ENCODE measurements around the gene CCDC187. TPM values are rescaled to one million over a fixed set of nuclear protein-coding genes. Genes with fewer than 3 reads are reported as not detected.

Gene CCDC187
- total and polyA plus RNA-seq, 2 of the 8 experiments (the other 6 are each of a cell fraction or from before 2014, with no cell fraction given), result 0.02 TPM; not detected in 1

DNA sequence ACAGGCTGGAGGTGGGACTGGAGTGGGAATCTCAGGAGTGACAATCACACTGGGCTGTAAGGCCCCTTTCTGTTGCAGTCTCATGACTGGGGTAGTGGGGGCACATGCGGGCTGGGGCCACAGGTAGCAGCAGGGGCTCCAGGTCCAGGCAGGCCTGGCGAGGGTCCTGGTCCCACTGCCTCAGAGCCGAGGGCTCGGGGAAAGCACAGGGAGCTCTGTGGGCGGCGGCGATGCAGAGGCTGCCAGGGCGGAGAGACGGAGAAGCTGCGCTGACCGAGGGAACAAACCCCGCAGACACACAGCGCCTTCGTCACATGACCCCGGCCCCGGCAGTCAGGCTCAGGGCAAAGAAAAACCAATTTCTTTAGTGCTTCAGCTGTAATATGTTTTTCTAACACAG lies 93.6 kb downstream of the CCDC187 start:
- WGBS, 2 experiments (ENCODE audit: extremely low coverage in 1 of 2, insufficient coverage in 1 of 2, insufficient read length in 1 of 2, insufficient replicate concordance in 2 of 2, low coverage in 1 of 2, low lambda C conversion rate in 2 of 2, missing lambda C conversion rate in 1 of 2), result 88% methylated on average over 16 of the region's 16 CpGs; no CpG with 5 or more reads in 1 of the 2 experiments
- H3K4me2 ChIP-seq (ENCODE audit: insufficient read depth in 1 of 2, low read depth in 2 of 2, low read length in 2 of 2), result no peak overlapping the region
- H2BK15ac ChIP-seq (ENCODE audit: low read length), result no peak overlapping the region
- H2BK120ac ChIP-seq (replicated peaks; ENCODE audit: low read depth, low read length), result no peak overlapping the region
- H2AK5ac ChIP-seq (ENCODE audit: low read depth, low read length), result no peak overlapping the region
- POLR2A ChIA-PET (ENCODE audit: partially characterized antibody), result interaction anchor here (0.8 to 1.4 kb wide), 2 partner anchors 14 to 32 kb away, joined by 4 read pairs; no protein-coding TSS in a partner anchor
- H3K4me3 ChIP-seq (ENCODE audit: extremely low read depth in 1 of 4, insufficient read depth in 2 of 4, low read depth in 3 of 4, low read length in 4 of 4), result no peak overlapping the region
- H3K9ac ChIP-seq (replicated peaks in 1 of 4; ENCODE audit: extremely low read depth in 1 of 4, low read depth in 3 of 4, low read length in 3 of 4), result no peak overlapping the region
- CTCF ChIA-PET (ENCODE audit: partially characterized antibody), result interaction anchor here (0.7 to 2.5 kb wide), 12 partner anchors 7 to 243 kb away, joined by 3 to 11 read pairs (median 4); no protein-coding TSS in a partner anchor
- no peaks in the 10 kb centered on the region; the same call in 1 of the 2 replicates for H3K23me2 ChIP-seq (ENCODE audit: low read depth, low read length)
- peaks cover 16 to 30% of the 10 kb centered on the region in 2 experiments for H4K20me1 ChIP-seq (replicated peaks in 1 of 2; ENCODE audit: control insufficient read depth in 1 of 2, insufficient read depth in 2 of 2, low read length in 2 of 2)
- H3K79me2 ChIP-seq (ENCODE audit: control insufficient read depth in 1 of 2, insufficient read depth in 2 of 2, low read length in 2 of 2), result no peaks in the 10 kb centered on the region
- peaks cover 4% of the 10 kb centered on the region; the same call in 1 of the 2 replicates for H3K79me1 ChIP-seq (ENCODE audit: low read depth, low read length)
- H3K4me1 ChIP-seq (replicated peaks in 1 of 4; ENCODE audit: control insufficient read depth in 3 of 4, insufficient read depth in 4 of 4, low read length in 3 of 4), result peaks cover 1 to 4% (median 4%) of the 10 kb centered on the region in 4 experiments; a peak in 6 of 7 replicates
- H3K56ac ChIP-seq (replicated peaks; ENCODE audit: insufficient read length, low read depth, low read length), result no peak overlapping the region
- no peak overlapping the region for H4K5ac ChIP-seq (ENCODE audit: insufficient read length, low read depth, low read length)
- no peak overlapping the region for H2BK5ac ChIP-seq (ENCODE audit: low read depth, low read length)
- H3K9me3 ChIP-seq (ENCODE audit: insufficient read depth in 2 of 2, low read depth in 1 of 2, low read length in 1 of 2), result peaks cover 0 to 4% of the 10 kb centered on the region in 2 experiments; a peak in 1 of 4 replicates
- no peak overlapping the region for H3K23ac ChIP-seq (ENCODE audit: insufficient read length)
- H3K36me3 ChIP-seq (ENCODE audit: control insufficient read depth in 2 of 4, insufficient read depth in 4 of 4, low read length in 3 of 4), result peaks cover 2 to 23% (median 15%) of the 10 kb centered on the region in 4 experiments; a peak in 7 of 8 replicates
- H2BK12ac ChIP-seq (ENCODE audit: low read depth, low read length), result no peak overlapping the region
- DNase-seq (ENCODE audit: low read depth in 1 of 2, low spot score in 2 of 2) (no peak), FAIRE-seq (no peak)
- no peak overlapping the region for H2BK20ac ChIP-seq (ENCODE audit: low read length)
- peaks cover 0 to 10% (median 8%) of the 10 kb centered on the region in 4 experiments; a peak in 6 of 7 replicates for H3K27me3 ChIP-seq (replicated peaks in 1 of 4; ENCODE audit: control insufficient read depth in 3 of 4, extremely low read depth in 1 of 4, insufficient read depth in 3 of 4, low read length in 3 of 4)
- no peak overlapping the region for H3K18ac ChIP-seq (ENCODE audit: extremely low read depth, low read length)
- no peak overlapping the region for H4K91ac ChIP-seq (replicated peaks; ENCODE audit: insufficient read length, low read length)
- no peak overlapping the region for H4K8ac ChIP-seq (ENCODE audit: extremely low read depth, insufficient read depth, low read length)
- H2AFZ ChIP-seq (ENCODE audit: low read length), result no peak overlapping the region
- no peak overlapping the region for H3K4ac ChIP-seq (replicated peaks; ENCODE audit: insufficient read length, low read depth, low read length)
- H3K14ac ChIP-seq (ENCODE audit: insufficient read length), result no peak overlapping the region
- H3K27ac ChIP-seq (ENCODE audit: low read depth, low read length), result no peak overlapping the region
- no peak for TF ChIP-seq YY1 (IDR thresholded peaks at IDR 0.05; ENCODE audit: low read depth, low read length)
- no peak for TF ChIP-seq GTF2F1 (IDR thresholded peaks at IDR 0.05; ENCODE audit: borderline replicate concordance, low read depth, low read length)
- TF ChIP-seq CREB1 (IDR thresholded peaks at IDR 0.05), result no peak
- no peak for TF ChIP-seq EZH2 (IDR thresholded peaks at IDR 0.05; ENCODE audit: low read depth, low read length, severe bottlenecking)
- TF ChIP-seq RFX5 (IDR thresholded peaks at IDR 0.05; ENCODE audit: borderline replicate concordance, low read depth, low read length), result no peak
- no peak for TF ChIP-seq CBX8 (IDR thresholded peaks at IDR 0.05; ENCODE audit: borderline replicate concordance, low read depth, low read length)
- no peak for TF ChIP-seq TEAD4 (IDR thresholded peaks at IDR 0.05; ENCODE audit: low read depth, low read length)
